ENCODE data around the gene PCDHGB1. TPM values are rescaled to one million over a fixed set of nuclear protein-coding genes. Genes with fewer than 3 reads are reported as not detected.
A peak's percentile ranks its signal among the peaks of the same experiment; 100 is the strongest.

The PCDHGB1 gene
- total RNA-seq, 4 donors from 2014 or later = 1.2 to 4.3 (median 2.8) TPM

GRCh38 chr5:141319202-141319601 lies 30.7 kb upstream of the PCDHGB1 start:
- H3K27ac ChIP-seq = no peak overlapping the region
- H3K27me3 ChIP-seq = no peaks in the 10 kb centered on the region
- no peak overlapping the region for H3K4me3 ChIP-seq
- TF ChIP-seq POLR2AphosphoS5 (IDR thresholded peaks at IDR 0.05) (no peak), CTCF (IDR thresholded peaks at IDR 0.05) (no peak), POLR2A (IDR thresholded peaks at IDR 0.05) (no peak), EP300 (IDR thresholded peaks at IDR 0.05) (no peak)
- H3K36me3 ChIP-seq = peaks cover 28% of the 10 kb centered on the region
- DNase-seq (ENCODE audit: low spot score in 2 of 2) = no peak
- WGBS = 97% methylated on average over 6 of the region's 6 CpGs
- H3K9me3 ChIP-seq = peaks cover 52% of the 10 kb centered on the region
- H3K4me1 ChIP-seq = peaks cover 7% of the 10 kb centered on the region

GRCh38 chr5:141319699-141320098 lies 30.2 kb upstream of the PCDHGB1 start:
- no peak overlapping the region for H3K27ac ChIP-seq
- peaks cover 47% of the 10 kb centered on the region for H3K9me3 ChIP-seq
- peaks cover 7% of the 10 kb centered on the region for H3K4me1 ChIP-seq
- 68% methylated on average over 5 of the region's 5 CpGs for WGBS
- H3K36me3 ChIP-seq = peaks cover 28% of the 10 kb centered on the region
- DNase-seq (ENCODE audit: low spot score in 2 of 2) = no peak
- H3K4me3 ChIP-seq = peak overlapping the region; percentile 73
- TF ChIP-seq POLR2A (IDR thresholded peaks at IDR 0.05) = no peak
- no peak for TF ChIP-seq CTCF (IDR thresholded peaks at IDR 0.05)
- no peak for TF ChIP-seq EP300 (IDR thresholded peaks at IDR 0.05)
- TF ChIP-seq POLR2AphosphoS5 (IDR thresholded peaks at IDR 0.05) = no peak
- no peaks in the 10 kb centered on the region for H3K27me3 ChIP-seq

GRCh38 chr5:141320225-141321169 lies 29.4 kb upstream of the PCDHGB1 start, which contains the start of gene TAF7:
TAF7 (minus strand) TSS chr5:141320784; CDS start chr5:141320044, 740 bp downstream.
- peaks cover 41% of the 10 kb centered on the region for H3K9me3 ChIP-seq
- peak within 1 kb of the TSS; percentile 98 for H3K27ac ChIP-seq
- TF ChIP-seq EP300 (IDR thresholded peaks at IDR 0.05) (no peak), CTCF (IDR thresholded peaks at IDR 0.05) (peak; percentile 69 to 83), POLR2AphosphoS5 (IDR thresholded peaks at IDR 0.05) (peak; percentile 87 to 95 (median 91)), POLR2A (IDR thresholded peaks at IDR 0.05) (peak; percentile 84 to 96)
- peaks cover 28% of the 10 kb centered on the region for H3K36me3 ChIP-seq
- peaks cover 7% of the 10 kb centered on the region for H3K4me1 ChIP-seq
- no peaks in the 10 kb centered on the region for H3K27me3 ChIP-seq
- peak; percentile 92 to 94 for DNase-seq (ENCODE audit: low spot score in 2 of 2)
- peak within 1 kb of the TSS; percentile 73 for H3K4me3 ChIP-seq
- 1% methylated on average over 41 of the region's 67 CpGs for WGBS

- 93% methylated on average over 3 of the region's 3 CpGs for WGBS
- H3K4me1 ChIP-seq = peaks cover 7% of the 10 kb centered on the region
- H3K36me3 ChIP-seq = peaks cover 17% of the 10 kb centered on the region
- no peak for TF ChIP-seq POLR2A (IDR thresholded peaks at IDR 0.05)
- no peak overlapping the region for H3K4me3 ChIP-seq
- peaks cover 3% of the 10 kb centered on the region for H3K27me3 ChIP-seq
- H3K27ac ChIP-seq = no peak overlapping the region
- peaks cover 34% of the 10 kb centered on the region for H3K9me3 ChIP-seq
- no peak for DNase-seq (ENCODE audit: low spot score in 2 of 2)
These were observed 27.6 kb upstream of the PCDHGB1 start for GRCh38 chr5:141322261-141322660.

GRCh38 chr5:141326088-141326854 lies 23.6 kb upstream of the PCDHGB1 start:
- TF ChIP-seq POLR2AphosphoS5 (IDR thresholded peaks at IDR 0.05) (no peak), CTCF (IDR thresholded peaks at IDR 0.05) (peak in 1 of 2 donors; percentile 18)
- no peak for DNase-seq (ENCODE audit: low spot score in 2 of 2)
- Histone ChIP-seq H3K4me3 (peak overlapping the region; percentile 35), H3K27me3 (peaks cover 15% of the 10 kb centered on the region), H3K36me3 (no peaks in the 10 kb centered on the region), H3K27ac (no peak overlapping the region), H3K4me1 (no peaks in the 10 kb centered on the region), H3K9me3 (peaks cover 26% of the 10 kb centered on the region)
- 15% methylated on average over 27 of the region's 27 CpGs for WGBS
